IMR-90 (cell line): ENCODE results near the gene C5orf63. TPM values are rescaled to one million over a fixed set of nuclear protein-coding genes. Genes with fewer than 3 reads are reported as not detected.

ENCODE experiments used
- ATAC-seq: fragments of 200-7000 bp; cut with Tn5 transposase; 2 replicates; pipeline ENCODE4 v1.9.1; 2020; ENCODE audit warnings: low read depth, mild to moderate bottlenecking, moderate library complexity
- BruUV-seq: library from RNA; stranded (reverse); fragments of 400-500 nt; replicated peaks from 2 replicates; lab custom pipeline; 2021; lab: Mats Ljungman, UMichigan
- CTCF ChIA-PET: fragments of 300-600 bp; formaldehyde crosslinking; extraction: SDS; loops from one replicate; lab custom pipeline; 2021; ENCODE audit warnings: antibody characterized with exemption; lab: Yijun Ruan, JAX
- POLR2A ChIA-PET: fragments of 300-600 bp; sonication (Branson Sonifier 250); formaldehyde crosslinking; loops from one replicate; lab custom pipeline; 2022; ENCODE audit warnings: antibody characterized with exemption; ENCODE audit not compliant: unreplicated experiment; lab: Charles Lee
- DNase-seq: peaks from one replicate; pipeline ENCODE4 v3.0.0; 2013
- H2AFZ ChIP-seq: replicated peaks from 2 replicates; pipeline ENCODE3; 2013; ENCODE audit warnings: low read length, mild to moderate bottlenecking; ENCODE audit not compliant: poor library complexity
- H2AK5ac ChIP-seq: 2 replicates; pipeline ENCODE4 v1.6.1; 2013; ENCODE audit warnings: low read depth, low read length, inconsistent platforms
- H2AK9ac ChIP-seq: replicated peaks from 2 replicates; pipeline ENCODE3; 2013; ENCODE audit warnings: mild to moderate bottlenecking, low read depth, low read length, moderate library complexity; ENCODE audit not compliant: poor library complexity
- H2BK120ac ChIP-seq: 2 replicates; pipeline ENCODE4 v1.6.1; 2013; ENCODE audit warnings: low read depth, low read length, inconsistent platforms
- H2BK15ac ChIP-seq: 3 replicates; pipeline ENCODE4 v1.6.1; 2013; ENCODE audit warnings: low read depth, low read length, inconsistent platforms
- H2BK20ac ChIP-seq: 2 replicates; pipeline ENCODE4 v1.6.1; 2013; ENCODE audit warnings: low read depth, mild to moderate bottlenecking, inconsistent platforms, low read length, moderate library complexity
- H2BK5ac ChIP-seq: 2 replicates; pipeline ENCODE4 v1.6.1; 2013; ENCODE audit warnings: mild to moderate bottlenecking, low read depth, low read length, inconsistent platforms; ENCODE audit not compliant: poor library complexity, severe bottlenecking
- H3K14ac ChIP-seq: replicated peaks from 2 replicates; pipeline ENCODE4 v1.6.1; 2013; ENCODE audit warnings: low read depth, low read length, inconsistent platforms
- H3K18ac ChIP-seq: 2 replicates; pipeline ENCODE4 v1.6.1; 2013; ENCODE audit warnings: low read depth, low read length, control low read depth
- H3K23ac ChIP-seq: 2 replicates; pipeline ENCODE4 v1.6.1; 2013; ENCODE audit warnings: low read depth, low read length, inconsistent platforms
- H3K27ac ChIP-seq: 2 replicates; pipeline ENCODE4 v1.5.1; 2013; ENCODE audit warnings: mild to moderate bottlenecking, control low read depth, low read length; ENCODE audit not compliant: insufficient read depth
- H3K27me3 ChIP-seq: 2 replicates; pipeline ENCODE4 v1.6.1; 2013; ENCODE audit warnings: low read length; ENCODE audit not compliant: control insufficient read depth, insufficient read depth
- H3K36me3 ChIP-seq: 2 replicates; pipeline ENCODE4 v1.6.1; 2013; ENCODE audit warnings: low read length, mixed read lengths; ENCODE audit not compliant: control insufficient read depth, insufficient read depth
- H3K4ac ChIP-seq: 2 replicates; pipeline ENCODE4 v1.6.1; 2013; ENCODE audit warnings: low read depth, low read length, inconsistent platforms
- H3K4me1 ChIP-seq: 2 replicates; pipeline ENCODE4 v1.6.1; 2013; ENCODE audit warnings: low read length, mixed read lengths; ENCODE audit not compliant: control insufficient read depth, insufficient read depth
- H3K4me2 ChIP-seq: 2 replicates; pipeline ENCODE4 v1.6.1; 2013; ENCODE audit warnings: low read depth, mild to moderate bottlenecking, control low read depth, low read length, moderate library complexity
- H3K4me3 ChIP-seq: 2 replicates; pipeline ENCODE4 v1.5.1; 2013; ENCODE audit warnings: low read depth, mild to moderate bottlenecking, control low read depth, low read length, moderate library complexity; ENCODE audit not compliant: insufficient read depth
- H3K56ac ChIP-seq: 2 replicates; pipeline ENCODE4 v1.6.1; 2013; ENCODE audit warnings: low read length, inconsistent platforms; ENCODE audit not compliant: insufficient read depth; ENCODE audit errors: extremely low read depth
- H3K79me1 ChIP-seq, 2 experiments: 2 replicates each; pipeline ENCODE4 v1.6.1; 2013; ENCODE audit warnings: low read length in 2 of 2, inconsistent platforms in 1 of 2, low read depth in 1 of 2
- H3K9ac ChIP-seq: 2 replicates; pipeline ENCODE4 v1.6.1; 2013; ENCODE audit warnings: low read depth, low read length, control low read depth
- H3K9me1 ChIP-seq: 2 replicates; pipeline ENCODE4 v1.6.1; 2013; ENCODE audit warnings: low read length, inconsistent platforms; ENCODE audit not compliant: insufficient read depth
- H3K9me3 ChIP-seq: 2 replicates; pipeline ENCODE4 v1.6.1; 2013; ENCODE audit warnings: low read length; ENCODE audit not compliant: control insufficient read depth, insufficient read depth
- H4K20me1 ChIP-seq: 2 replicates; pipeline ENCODE4 v1.6.1; 2013; ENCODE audit warnings: low read length, inconsistent platforms; ENCODE audit not compliant: insufficient read depth
- H4K5ac ChIP-seq: 2 replicates; pipeline ENCODE4 v1.6.1; 2013; ENCODE audit warnings: mild to moderate bottlenecking, low read depth, low read length, control low read depth
- H4K8ac ChIP-seq, 2 experiments: 2 replicates each; pipeline ENCODE4 v1.6.1; 2013; ENCODE audit warnings: low read depth in 2 of 2, low read length in 2 of 2, control low read depth in 1 of 2, inconsistent platforms in 1 of 2
- H4K91ac ChIP-seq: 2 replicates; pipeline ENCODE4 v1.6.1; 2013; ENCODE audit warnings: low read depth, low read length, inconsistent platforms; ENCODE audit not compliant: insufficient read depth
- RFX5 ChIP-seq: IDR thresholded peaks from 2 replicates; pipeline ENCODE4 v1.8.0; 2012; ENCODE audit warnings: low read depth, mild to moderate bottlenecking, low read length, moderate library complexity
- WGBS, 2 experiments: methylation state at CpG; one replicate each; pipeline versions ENCODE4 v1.1.5 to v1.1.7; 2013; ENCODE audit warnings: missing lambda C conversion rate in 2 of 2; ENCODE audit not compliant: insufficient read length in 1 of 2; ENCODE audit errors: extremely low coverage in 2 of 2; 5-methylcytosine and 5-hydroxymethylcytosine counted together
- dilution Hi-C: fragments of 300-500 bp; cut with HindIII; formaldehyde crosslinking; loops from one replicate; pipeline ENCODE4 v1.14.3; 2018; ENCODE audit warnings: low sequenced_read_pairs; ENCODE audit not compliant: unreplicated experiment
- in situ Hi-C: fragments of 300-500 bp; cut with MboI; formaldehyde crosslinking; loops from 3 replicates; pipeline ENCODE4 v1.14.3; 2019; ENCODE audit warnings: low sequenced_read_pairs, inconsistent platforms, mixed read lengths
- intact Hi-C: fragments of 100-400 bp; cut with micrococcal nuclease; formaldehyde crosslinking; loops from 2 replicates; pipeline ENCODE4 v1.10.0; 2022
- polyA plus RNA-seq, 3 experiments: library from polyadenylated mRNA; depleted of rRNA; stranded (reverse); fragments of >200 nt; gene quantifications; 2 replicates each; pipeline ENCODE4 v1.2.3, GENCODE V29; 2012; ENCODE audit warnings: low replicate concordance in 1 of 3
- total RNA-seq: library from RNA; depleted of rRNA; stranded (reverse); fragments of >200 nt; gene quantifications from 2 replicates; pipeline ENCODE4 v1.2.3, GENCODE V29; 2012

C5orf63 gene
- total and polyA plus RNA-seq, 2 of the 4 experiments (the other 2 are of a cell fraction) = 0.72 to 1.1 TPM

- Histone ChIP-seq H2BK15ac (peak overlapping the region; percentile 48; the same call in 1 of the 3 replicates), H3K4me3 (no peak overlapping the region), H3K4me2 (no peak overlapping the region), H3K9me1 (peaks cover 5% of the 10 kb centered on the region; the same call in 1 of the 2 replicates), H2AK5ac (peak overlapping the region; percentile 88; the same call in 1 of the 2 replicates), H4K5ac (no peak overlapping the region; the same call in 1 of the 2 replicates), H3K18ac (peak overlapping the region; percentile 46; the same call in 1 of the 2 replicates), H3K4ac (peak overlapping the region; percentile 80; the same call in 1 of the 2 replicates), H2AFZ (peak overlapping the region; percentile 65), H3K36me3 (no peaks in the 10 kb centered on the region), H3K56ac (no peak overlapping the region), H4K8ac (peak overlapping the region in 1 of 2 experiments; percentile 65; a peak in 2 of 4 replicates), H3K27ac (no peak overlapping the region), H3K9ac (no peak overlapping the region), H3K23ac (peak overlapping the region; percentile 65; the same call in 1 of the 2 replicates), H2BK20ac (peak overlapping the region; percentile 75; the same call in 1 of the 2 replicates), H2BK120ac (peak overlapping the region; percentile 52; the same call in 1 of the 2 replicates), H4K91ac (peak overlapping the region; percentile 82), H3K9me3 (no peaks in the 10 kb centered on the region), H2AK9ac (no peak overlapping the region), H3K27me3 (no peaks in the 10 kb centered on the region), H2BK5ac (peak overlapping the region; percentile 90), H3K79me1 (peaks cover 10 to 34% of the 10 kb centered on the region in 2 experiments; a peak in 3 of 4 replicates), H4K20me1 (no peaks in the 10 kb centered on the region), H3K14ac (0 out of 2 replicates have a peak overlapping the region, but pooled peaks have one; percentile 63), H3K4me1 (peaks cover 4% of the 10 kb centered on the region; the same call in 1 of the 2 replicates)
- intact Hi-C loops = no loop called here
- in situ Hi-C loops = no loop called here
- ATAC-seq (no peak), DNase-seq (peak; percentile 29)
- ChIA-PET CTCF (interaction anchor here (1.0 to 1.1 kb wide), 2 partner anchors 8 to 16 kb away, joined by 3 to 5 read pairs; no protein-coding TSS in a partner anchor), POLR2A (no interaction called here)
- dilution Hi-C loops = no loop called here
- TF ChIP-seq RFX5 = no peak
- no CpG with 5 or more reads among the region's 2 CpGs for WGBS, 2 experiments
- no TSS peak for BruUV-seq
Observed at GRCh38 chr5:127010362-127010761, 62.9 kb downstream of the C5orf63 start.
